OCI-LY7 (cell line): Measurements from ENCODE around the gene CDK5. TPM values are rescaled to one million over a fixed set of nuclear protein-coding genes. Genes with fewer than 3 reads are reported as not detected.

ENCODE experiments used
- BruUV-seq: library from RNA; stranded (reverse); fragments of 400-500 nt; replicated peaks from 2 replicates; lab custom pipeline; 2021; lab: Mats Ljungman, UMichigan
- CTCF ChIA-PET: fragments of 300-600 bp; sonication (Branson Sonifier 250); formaldehyde crosslinking; loops from one replicate; lab custom pipeline; 2022; ENCODE audit warnings: antibody characterized with exemption; ENCODE audit not compliant: unreplicated experiment; lab: Charles Lee
- POLR2A ChIA-PET: fragments of 300-600 bp; sonication (Branson Sonifier 250); formaldehyde crosslinking; loops from one replicate; lab custom pipeline; 2022; ENCODE audit warnings: antibody characterized with exemption; lab: Charles Lee
- DNase-seq: peaks from one replicate; pipeline ENCODE4 v3.0.0-alpha.2; 2015; ENCODE audit warnings: low spot score
- H2AFZ ChIP-seq: fragments of 200-600 bp; sonication (generic), shearing (Covaris generic); 2 replicates; pipeline ENCODE4 v1.6.1; 2014; ENCODE audit warnings: mild to moderate bottlenecking, antibody characterized with exemption, low read length, moderate library complexity
- H3K27ac ChIP-seq: fragments of 200-600 bp; sonication (generic); 2 replicates; pipeline ENCODE4 v1.5.1; 2014; ENCODE audit warnings: mixed run types, low read depth, mild to moderate bottlenecking, moderate library complexity, low read length, inconsistent platforms; ENCODE audit not compliant: poor library complexity, severe bottlenecking
- H3K36me3 ChIP-seq: fragments of 200-600 bp; sonication (generic); 2 replicates; pipeline ENCODE4 v1.6.1; 2014; ENCODE audit warnings: mild to moderate bottlenecking, antibody characterized with exemption, low read length, moderate library complexity, mixed read lengths; ENCODE audit not compliant: insufficient read depth
- H3K4me1 ChIP-seq: fragments of 200-600 bp; sonication (generic); 2 replicates; pipeline ENCODE4 v1.5.1; 2014; ENCODE audit warnings: mild to moderate bottlenecking, low read length; ENCODE audit not compliant: insufficient read depth, poor library complexity, severe bottlenecking
- H3K4me2 ChIP-seq: fragments of 200-600 bp; sonication (generic); 2 replicates; pipeline ENCODE4 v1.6.1; 2014; ENCODE audit warnings: mild to moderate bottlenecking, low read length
- H3K4me3 ChIP-seq: fragments of 200-600 bp; sonication (generic); 2 replicates; pipeline ENCODE4 v1.5.1; 2014; ENCODE audit warnings: mild to moderate bottlenecking, low read depth, low read length; ENCODE audit not compliant: poor library complexity, severe bottlenecking
- H3K79me2 ChIP-seq: fragments of 200-600 bp; sonication (generic); 2 replicates; pipeline ENCODE4 v1.6.1; 2016; ENCODE audit warnings: low read depth, mild to moderate bottlenecking, low read length, moderate library complexity, mixed read lengths; ENCODE audit not compliant: insufficient read depth
- H3K9me2 ChIP-seq: fragments of 200-600 bp; sonication (generic); 2 replicates; pipeline ENCODE4 v1.6.1; 2016; ENCODE audit warnings: mild to moderate bottlenecking, low read length, mixed read lengths; ENCODE audit not compliant: insufficient read depth
- H3K9me3 ChIP-seq: fragments of 200-600 bp; sonication (generic); 2 replicates; pipeline ENCODE4 v1.6.1; 2014; ENCODE audit warnings: mild to moderate bottlenecking, mixed run types, low read length, mixed read lengths
- H4K20me1 ChIP-seq: fragments of 200-600 bp; sonication (generic); 2 replicates; pipeline ENCODE4 v1.6.1; 2014; ENCODE audit warnings: mild to moderate bottlenecking, antibody characterized with exemption, low read length, moderate library complexity, mixed read lengths; ENCODE audit not compliant: insufficient read depth
- EZH2phosphoT487 ChIP-seq: fragments of 200-600 bp; sonication (generic); IDR thresholded peaks from 2 replicates; pipeline ENCODE4 v1.6.1; 2018; ENCODE audit warnings: low read depth, borderline replicate concordance, mild to moderate bottlenecking, mixed run types, antibody characterized with exemption, low read length, moderate library complexity, mixed read lengths
- intact Hi-C: fragments of 100-400 bp; cut with micrococcal nuclease; formaldehyde crosslinking; loops from one replicate; pipeline ENCODE4 v1.10.0; 2022; ENCODE audit not compliant: unreplicated experiment
- total RNA-seq, 2 experiments: library from RNA; depleted of rRNA in 1 of 2; stranded (reverse); fragments of >200 nt in 1 of 2; shearing (Covaris generic) in 1 of 2; gene quantifications; 2 replicates each; pipeline ENCODE4 v1.2.3, GENCODE V29; 2014 to 2022
- TF ChIP-seq, protein P1 (sequence below): fragments of 200-600 bp; sonication (generic); conservative IDR thresholded peaks from 2 replicates; pipeline ENCODE4 v1.5.1; 2014; ENCODE audit warnings: mild to moderate bottlenecking, antibody characterized with exemption, low read length, moderate library complexity, mixed read lengths

CDK5 gene
- total RNA-seq, 2 experiments from 2014 or later: 23.7 to 30.9 TPM

DNA sequence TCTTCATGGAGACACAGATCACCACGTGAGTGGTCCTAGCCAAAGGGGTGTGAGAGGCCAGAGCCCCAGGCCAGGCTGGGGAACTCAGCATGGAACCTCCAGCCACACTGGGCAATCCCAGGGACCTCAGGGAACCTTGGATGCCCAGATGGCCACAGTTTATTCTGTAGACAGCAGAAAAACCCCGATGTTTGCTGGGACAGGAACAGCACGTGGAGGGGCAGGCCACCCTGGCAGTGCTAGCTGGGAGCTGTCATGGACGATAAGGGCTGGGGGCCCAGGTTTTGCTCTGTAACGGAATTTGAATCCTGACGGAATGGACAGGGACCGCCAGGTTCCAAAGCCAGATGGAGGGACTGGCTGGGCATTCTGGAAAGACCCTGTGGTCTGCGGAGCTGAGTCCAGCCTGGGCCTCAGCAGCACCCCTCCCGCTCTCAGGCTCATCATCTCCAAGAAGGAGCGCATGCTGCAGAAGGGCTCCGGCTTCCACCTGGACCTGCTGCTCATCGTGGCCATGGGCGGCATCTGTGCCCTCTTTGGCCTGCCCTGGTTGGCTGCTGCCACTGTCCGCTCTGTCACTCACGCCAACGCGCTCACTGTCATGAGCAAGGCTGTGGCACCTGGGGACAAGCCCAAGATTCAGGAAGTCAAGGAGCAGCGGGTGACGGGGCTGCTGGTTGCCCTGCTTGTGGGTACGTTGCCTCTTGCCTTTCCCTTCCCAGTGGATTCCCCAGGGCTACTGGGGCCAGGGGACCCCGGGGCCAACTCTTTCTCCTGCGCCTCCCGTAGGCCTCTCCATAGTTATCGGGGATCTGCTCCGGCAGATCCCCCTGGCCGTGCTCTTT, 17.3 kb upstream of the CDK5 start:
- Histone ChIP-seq H3K36me3 (peaks cover 93% of the 10 kb centered on the region), H4K20me1 (no peaks in the 10 kb centered on the region), H3K4me3 (no peak overlapping the region), H3K9me3 (no peaks in the 10 kb centered on the region), H3K9me2 (no peaks in the 10 kb centered on the region), H3K79me2 (peaks cover 12% of the 10 kb centered on the region; the same call in 1 of the 2 replicates), H3K4me2 (no peak overlapping the region), H3K27ac (no peak overlapping the region), H2AFZ (no peak overlapping the region), H3K4me1 (peaks cover 18% of the 10 kb centered on the region)
- no peak for TF ChIP-seq EZH2phosphoT487
- TF ChIP-seq, protein P1, sequence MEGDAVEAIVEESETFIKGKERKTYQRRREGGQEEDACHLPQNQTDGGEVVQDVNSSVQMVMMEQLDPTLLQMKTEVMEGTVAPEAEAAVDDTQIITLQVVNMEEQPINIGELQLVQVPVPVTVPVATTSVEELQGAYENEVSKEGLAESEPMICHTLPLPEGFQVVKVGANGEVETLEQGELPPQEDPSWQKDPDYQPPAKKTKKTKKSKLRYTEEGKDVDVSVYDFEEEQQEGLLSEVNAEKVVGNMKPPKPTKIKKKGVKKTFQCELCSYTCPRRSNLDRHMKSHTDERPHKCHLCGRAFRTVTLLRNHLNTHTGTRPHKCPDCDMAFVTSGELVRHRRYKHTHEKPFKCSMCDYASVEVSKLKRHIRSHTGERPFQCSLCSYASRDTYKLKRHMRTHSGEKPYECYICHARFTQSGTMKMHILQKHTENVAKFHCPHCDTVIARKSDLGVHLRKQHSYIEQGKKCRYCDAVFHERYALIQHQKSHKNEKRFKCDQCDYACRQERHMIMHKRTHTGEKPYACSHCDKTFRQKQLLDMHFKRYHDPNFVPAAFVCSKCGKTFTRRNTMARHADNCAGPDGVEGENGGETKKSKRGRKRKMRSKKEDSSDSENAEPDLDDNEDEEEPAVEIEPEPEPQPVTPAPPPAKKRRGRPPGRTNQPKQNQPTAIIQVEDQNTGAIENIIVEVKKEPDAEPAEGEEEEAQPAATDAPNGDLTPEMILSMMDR: no peak
- ChIA-PET POLR2A (no interaction called here), CTCF (interaction anchor here (0.5 kb wide), 2 partner anchors 49 to 157 kb away, joined by 3 read pairs; no protein-coding TSS in a partner anchor)
- intact Hi-C loops: no loop called here
- no peak for DNase-seq
- BruUV-seq: no TSS peak

DNA sequence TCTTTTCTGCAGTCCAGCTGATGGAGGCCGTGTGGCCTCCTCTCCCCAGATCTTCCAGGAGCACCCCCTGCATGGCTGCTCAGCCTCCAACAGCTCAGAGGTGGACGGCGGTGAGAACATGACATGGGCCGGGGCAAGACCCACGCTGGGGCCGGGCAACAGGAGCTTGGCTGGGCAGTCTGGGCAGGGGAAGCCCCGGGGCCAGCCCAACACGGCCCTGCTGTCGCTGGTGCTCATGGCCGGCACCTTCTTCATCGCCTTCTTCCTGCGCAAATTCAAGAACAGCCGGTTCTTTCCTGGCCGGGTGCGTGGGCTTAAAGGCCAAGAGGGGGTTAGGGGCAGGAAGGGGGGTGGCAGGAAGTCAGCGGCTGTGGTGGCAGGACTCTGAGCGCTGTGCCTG, 16.3 kb upstream of the CDK5 start:
- no TSS peak for BruUV-seq
- POLR2A ChIA-PET: no interaction called here
- intact Hi-C loops: no loop called here

More for the DNA sequence above, 16.3 kb upstream of the CDK5 start:
- TF ChIP-seq, protein P1: no peak
- no peak for TF ChIP-seq EZH2phosphoT487
- Histone ChIP-seq H3K4me3 (no peak overlapping the region), H3K79me2 (0 out of 2 replicates have a peak, but pooled peaks cover 2% of the 10 kb centered on the region), H3K4me1 (peaks cover 9% of the 10 kb centered on the region), H3K9me2 (no peaks in the 10 kb centered on the region), H3K4me2 (no peak overlapping the region), H3K36me3 (peaks cover 92% of the 10 kb centered on the region), H4K20me1 (no peaks in the 10 kb centered on the region), H2AFZ (no peak overlapping the region), H3K9me3 (no peaks in the 10 kb centered on the region), H3K27ac (no peak overlapping the region)
- CTCF ChIA-PET: no interaction called here
- DNase-seq: no peak
